Middle frontal gyrus (tissue), 1 donor: ENCODE measurements around the gene OR51S1.
"Not testable (repeated sequence)": the region's sequence is repeated elsewhere in the genome, so short reads cannot be mapped to it uniquely, and the experiment has no call there.

Source experiments
- DNase-seq: peaks from one replicate; pipeline ENCODE4 v3.0.0-alpha.2; 2015; ENCODE audit warnings: low spot score; ENCODE audit errors: extremely low spot score

OR51S1 gene, protein sequence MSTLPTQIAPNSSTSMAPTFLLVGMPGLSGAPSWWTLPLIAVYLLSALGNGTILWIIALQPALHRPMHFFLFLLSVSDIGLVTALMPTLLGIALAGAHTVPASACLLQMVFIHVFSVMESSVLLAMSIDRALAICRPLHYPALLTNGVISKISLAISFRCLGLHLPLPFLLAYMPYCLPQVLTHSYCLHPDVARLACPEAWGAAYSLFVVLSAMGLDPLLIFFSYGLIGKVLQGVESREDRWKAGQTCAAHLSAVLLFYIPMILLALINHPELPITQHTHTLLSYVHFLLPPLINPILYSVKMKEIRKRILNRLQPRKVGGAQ

DNA sequence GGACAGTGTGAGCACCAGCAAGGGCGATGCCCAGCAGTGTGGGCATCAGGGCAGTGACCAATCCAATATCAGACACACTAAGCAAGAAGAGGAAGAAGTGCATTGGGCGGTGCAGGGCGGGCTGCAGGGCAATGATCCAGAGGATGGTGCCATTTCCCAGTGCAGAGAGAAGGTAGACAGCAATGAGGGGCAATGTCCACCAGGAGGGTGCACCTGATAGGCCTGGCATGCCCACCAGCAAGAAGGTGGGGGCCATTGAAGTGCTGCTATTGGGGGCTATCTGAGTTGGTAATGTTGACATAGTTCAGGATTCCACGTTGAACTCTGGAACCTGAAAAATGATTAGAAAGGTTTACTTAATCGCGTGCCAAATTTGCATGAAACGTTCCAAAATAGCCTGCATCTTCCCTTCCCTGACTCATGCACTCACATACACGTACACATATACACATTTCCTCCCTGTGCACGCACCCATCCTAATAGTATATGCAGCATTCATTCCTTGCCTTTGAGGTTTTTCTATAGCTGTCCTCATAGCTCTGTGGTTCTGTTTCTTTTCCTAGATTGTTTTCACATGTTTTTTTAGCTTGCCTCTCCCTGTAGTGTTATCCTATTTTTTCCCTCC lies at the start of gene OR51S1:
Gene OR51S1, minus strand, starts transcription at position 301 of the 625 bp plus-strand sequence. Its CDS starts 0 bp downstream, at position 301.
- DNase-seq, result no peak

DNA sequence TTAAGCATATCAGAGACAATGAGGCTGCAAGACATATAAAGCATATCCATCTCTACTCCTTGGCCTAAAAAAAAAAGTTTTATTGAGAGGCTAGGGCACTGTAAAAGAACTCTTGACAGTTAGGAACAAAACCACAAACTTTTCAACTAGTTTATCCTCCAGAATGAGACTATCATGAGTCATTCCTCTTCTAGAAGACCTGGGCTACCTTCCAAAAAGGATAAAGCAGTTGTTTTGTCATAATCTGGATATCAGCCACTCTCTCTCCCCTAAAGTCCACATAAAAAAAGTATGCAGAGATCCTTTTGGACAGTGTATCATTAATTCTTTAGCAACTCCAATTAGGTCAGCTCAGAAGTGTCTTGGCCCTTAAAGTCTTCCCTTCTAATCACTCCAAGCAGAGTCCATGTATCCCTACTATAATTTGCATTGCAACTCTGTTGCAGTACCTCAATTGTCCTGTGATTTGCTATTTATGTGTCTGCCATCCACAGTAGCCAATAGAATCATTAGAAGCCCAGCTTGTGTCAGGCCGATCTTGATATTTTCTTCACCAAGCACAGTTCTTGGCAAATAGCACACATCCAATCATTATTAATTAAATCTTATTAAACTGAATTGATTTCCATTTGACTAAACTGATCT lies 43.1 kb upstream of the OR51S1 start:
- DNase-seq, result no peak

DNA sequence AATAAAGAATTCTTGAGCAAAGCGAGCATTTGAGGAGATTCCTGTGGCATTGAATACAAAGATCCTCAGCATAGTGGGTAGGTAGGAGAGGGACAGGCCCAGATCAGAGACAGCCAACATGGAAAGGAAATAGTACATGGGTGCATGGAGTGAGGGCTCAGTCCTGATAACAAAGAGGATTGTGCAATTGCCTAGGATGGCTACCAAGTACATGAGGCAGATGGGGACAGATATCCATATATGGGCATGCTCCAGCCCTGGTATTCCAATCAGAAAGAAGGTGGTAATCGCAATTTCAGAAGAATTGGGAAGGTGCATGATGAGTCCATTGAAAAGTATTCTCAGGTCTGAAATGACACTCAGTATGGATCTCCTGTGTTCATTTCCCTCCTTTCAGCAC lies 41.3 kb upstream of the OR51S1 start:
- no peak for DNase-seq

DNA sequence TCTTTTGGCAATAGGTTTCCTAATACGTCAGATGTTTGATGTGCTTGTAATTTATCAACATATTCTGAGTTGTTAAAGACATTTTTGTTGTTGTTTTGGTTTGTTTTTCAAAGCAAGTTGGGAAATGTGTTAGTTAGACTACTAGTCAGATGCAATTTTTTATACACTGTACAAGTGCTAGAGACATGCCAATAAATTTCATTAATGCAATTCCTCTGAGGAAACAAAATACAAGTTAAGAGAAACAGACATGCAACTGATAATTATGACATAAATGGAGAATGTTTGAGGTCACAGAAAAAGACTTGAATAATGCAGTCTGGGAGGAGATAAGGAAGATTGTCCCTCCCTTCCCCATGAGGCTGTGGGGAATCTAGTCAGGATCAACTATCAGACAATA lies 38.6 kb upstream of the OR51S1 start:
- DNase-seq, result no peak

DNA sequence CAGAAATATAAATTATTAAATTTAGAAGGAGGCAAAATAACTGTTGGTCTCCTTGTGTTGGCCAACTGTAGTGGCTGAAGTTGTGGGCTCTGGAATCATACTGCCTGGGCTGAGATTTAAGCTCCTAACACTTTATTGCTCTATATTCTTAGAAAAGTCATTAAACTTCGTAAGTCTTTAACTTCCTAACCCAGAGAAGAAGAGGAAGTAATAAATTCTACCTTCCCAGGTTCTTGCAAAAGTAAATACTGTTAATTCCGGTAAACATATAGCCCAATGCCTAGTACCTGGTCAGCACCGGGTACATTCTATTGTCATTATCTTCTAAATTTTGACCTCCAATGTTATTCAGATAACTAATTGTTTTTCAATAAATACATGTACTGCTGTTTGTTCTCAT lies 37.2 kb upstream of the OR51S1 start:
- no peak for DNase-seq

DNA sequence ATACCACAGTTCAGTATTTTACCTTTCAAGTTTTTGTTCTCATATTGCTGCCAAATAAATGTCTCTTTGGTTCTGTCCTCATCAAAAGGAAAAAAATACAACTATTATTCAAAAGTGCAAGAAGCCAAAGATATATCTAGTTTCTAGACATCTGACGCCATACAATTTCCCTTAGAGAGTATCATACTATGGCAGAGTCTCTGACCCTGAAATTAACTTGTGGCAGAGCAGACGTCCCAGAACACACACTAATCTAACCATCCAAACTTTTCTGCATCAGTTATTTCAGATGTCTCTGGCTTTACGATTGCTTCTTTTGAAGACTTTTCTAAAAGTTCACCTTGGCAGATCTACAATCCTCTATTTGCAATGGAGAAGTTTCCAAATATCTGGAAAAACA lies 35.4 kb upstream of the OR51S1 start:
- no peak for DNase-seq

DNA sequence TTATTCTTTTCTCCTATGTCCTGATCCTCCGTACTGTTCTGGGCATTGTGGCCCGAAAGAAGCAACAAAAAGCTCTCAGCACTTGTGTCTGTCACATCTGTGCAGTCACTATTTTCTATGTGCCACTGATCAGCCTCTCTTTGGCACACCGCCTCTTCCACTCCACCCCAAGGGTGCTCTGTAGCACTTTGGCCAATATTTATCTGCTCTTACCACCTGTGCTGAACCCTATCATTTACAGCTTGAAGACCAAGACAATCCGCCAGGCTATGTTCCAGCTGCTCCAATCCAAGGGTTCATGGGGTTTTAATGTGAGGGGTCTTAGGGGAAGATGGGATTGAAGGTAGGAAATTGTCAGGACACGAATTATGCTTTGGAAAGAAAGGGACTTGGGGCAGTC lies 33.5 kb upstream of the OR51S1 start:
- DNase-seq, result no peak

DNA sequence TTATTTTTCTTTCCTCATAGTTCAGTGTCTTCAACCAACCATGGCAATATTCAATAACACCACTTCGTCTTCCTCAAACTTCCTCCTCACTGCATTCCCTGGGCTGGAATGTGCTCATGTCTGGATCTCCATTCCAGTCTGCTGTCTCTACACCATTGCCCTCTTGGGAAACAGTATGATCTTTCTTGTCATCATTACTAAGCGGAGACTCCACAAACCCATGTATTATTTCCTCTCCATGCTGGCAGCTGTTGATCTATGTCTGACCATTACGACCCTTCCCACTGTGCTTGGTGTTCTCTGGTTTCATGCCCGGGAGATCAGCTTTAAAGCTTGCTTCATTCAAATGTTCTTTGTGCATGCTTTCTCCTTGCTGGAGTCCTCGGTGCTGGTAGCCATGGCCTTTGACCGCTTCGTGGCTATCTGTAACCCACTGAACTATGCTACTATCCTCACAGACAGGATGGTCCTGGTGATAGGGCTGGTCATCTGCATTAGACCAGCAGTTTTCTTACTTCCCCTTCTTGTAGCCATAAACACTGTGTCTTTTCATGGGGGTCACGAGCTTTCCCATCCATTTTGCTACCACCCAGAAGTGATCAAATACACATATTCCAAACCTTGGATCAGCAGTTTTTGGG lies 33.0 kb upstream of the OR51S1 start, which contains the start of gene OR51T1:
Gene OR51T1, plus strand, starts transcription at position 41 of the 641 bp plus-strand sequence. Its CDS starts 0 bp downstream, at position 41.
- DNase-seq, result no peak

DNA sequence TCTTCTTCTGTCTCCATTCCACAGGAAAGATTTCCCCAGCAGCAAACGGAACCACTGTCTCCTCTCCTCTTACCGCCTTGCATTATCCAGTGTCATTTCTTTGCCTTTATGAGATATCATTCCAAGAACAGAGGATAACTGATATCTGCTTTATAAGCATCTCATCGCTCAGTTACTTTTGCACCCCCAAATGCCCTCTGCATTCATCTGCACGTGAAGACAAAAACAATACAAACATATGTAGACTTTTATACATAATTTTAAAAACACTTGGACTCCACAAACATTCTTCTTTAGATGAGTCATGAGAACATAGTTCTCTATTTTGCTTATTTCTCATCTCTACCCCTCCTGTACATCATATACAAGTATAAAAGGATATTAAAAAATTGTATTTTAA lies 32.2 kb upstream of the OR51S1 start:
- DNase-seq, result no peak

DNA sequence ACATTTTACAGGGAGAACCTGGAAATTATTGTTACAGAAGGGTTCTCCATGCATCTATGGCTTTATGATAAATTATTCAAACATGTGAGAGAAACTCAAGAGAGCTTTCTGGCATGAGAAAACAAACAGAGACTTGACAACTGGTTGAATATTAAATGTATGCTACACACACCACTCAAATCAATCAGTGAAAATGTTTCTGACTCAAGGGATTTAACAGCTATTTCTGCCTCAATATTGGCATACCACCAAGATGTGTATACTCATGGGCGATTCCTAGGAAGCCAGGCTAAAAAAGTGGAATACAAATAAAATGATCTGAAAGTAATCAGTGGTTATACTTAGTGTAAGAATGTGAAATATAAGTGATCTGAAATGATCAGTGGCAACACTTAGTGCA lies 16.8 kb upstream of the OR51S1 start:
- DNase-seq, result no peak

DNA sequence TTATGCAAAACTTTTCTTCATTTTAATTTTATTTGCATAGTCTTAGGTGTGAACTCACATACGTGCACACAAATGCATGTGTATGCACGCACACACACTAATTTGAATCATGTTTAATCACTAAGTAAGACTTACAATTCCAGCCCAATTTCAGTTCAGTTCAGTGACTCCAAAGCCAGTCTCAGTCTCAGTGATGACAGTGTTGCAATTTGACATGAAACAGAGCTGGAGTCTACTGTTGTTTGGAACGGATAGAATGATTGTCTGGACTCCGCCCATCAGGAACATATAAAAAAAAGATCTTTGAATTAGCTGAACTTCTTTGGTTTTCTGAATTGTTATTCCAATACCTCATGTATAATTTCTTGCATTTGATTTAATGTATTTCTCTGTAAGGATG lies 14.9 kb upstream of the OR51S1 start:
- DNase-seq, result no peak

DNA sequence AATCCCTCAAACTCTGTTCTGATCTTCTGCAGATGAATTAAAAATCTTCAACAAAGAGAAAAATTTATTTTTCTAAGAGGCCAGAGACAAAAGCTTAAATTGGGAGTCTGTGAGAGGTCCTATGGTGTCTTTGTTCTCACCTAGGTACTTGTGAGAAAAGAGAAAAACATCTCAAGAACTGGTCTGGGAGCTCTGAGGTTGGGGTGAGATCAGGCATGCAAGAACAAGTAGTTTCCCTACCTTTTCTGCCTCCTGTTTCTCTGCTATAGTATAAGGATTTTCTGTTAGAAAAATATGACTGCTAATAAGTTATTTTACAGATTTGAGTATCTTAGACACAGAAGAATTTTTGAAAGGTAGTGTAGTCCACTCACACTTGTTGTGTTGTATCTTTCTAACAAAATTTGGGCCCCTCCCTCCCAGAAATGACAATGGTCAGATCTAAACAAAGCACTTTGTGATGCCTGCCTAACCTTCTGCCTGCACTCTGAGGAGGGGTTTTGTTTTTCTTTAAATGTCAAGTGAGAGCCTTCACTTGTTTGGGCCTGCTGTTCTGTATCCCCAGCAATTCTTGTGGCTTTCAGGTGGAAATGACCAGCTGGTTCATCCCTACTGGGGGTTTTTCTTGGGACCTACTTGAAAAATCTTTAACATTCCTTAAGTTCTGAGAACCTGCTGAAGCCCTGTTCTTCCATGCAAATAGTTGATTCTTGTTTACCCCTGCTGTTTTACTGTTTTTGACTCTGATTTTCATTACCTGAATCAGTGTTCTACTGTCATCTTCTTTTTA lies 13.6 kb upstream of the OR51S1 start:
- DNase-seq, result no peak

DNA sequence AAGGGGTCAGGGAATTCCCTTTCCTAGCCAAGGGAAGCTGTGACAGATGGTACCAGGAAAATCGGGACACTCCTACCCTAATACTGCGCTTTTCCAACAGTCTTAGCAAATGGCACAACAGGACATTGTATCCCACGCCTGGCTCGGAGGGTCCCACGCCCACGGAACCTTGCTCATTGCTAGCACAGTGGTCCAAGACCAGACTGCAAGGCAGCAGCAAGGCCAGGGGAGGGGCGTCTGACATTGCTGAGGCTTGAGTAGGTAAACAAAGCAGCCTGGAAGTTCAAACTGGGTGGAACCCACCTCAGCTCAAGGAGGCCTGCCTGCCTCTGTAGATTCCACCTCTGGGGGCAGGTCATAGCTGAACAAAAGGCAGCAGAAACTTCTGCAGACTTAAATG lies 5.3 kb upstream of the OR51S1 start:
- not testable (repeated sequence) for DNase-seq

DNA sequence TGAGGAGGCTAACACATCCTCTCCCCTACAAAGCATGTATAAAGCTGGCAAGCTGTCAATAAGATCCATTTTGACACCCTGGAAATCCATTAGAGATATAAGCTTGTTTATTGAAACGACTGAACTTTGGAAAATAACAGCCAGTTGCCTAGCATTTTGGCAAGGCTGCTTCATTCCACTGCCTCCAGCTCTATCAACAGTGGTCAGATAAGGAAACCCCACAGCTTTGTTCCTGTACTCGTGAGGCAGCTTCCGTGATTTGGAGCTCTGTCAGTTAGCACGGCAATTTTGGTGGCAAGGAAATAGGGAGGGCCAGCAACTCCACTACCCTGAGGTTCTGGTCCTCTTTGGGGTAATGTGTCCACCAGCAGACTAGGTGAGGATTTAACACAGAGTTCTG lies 2.0 kb upstream of the OR51S1 start:
- DNase-seq, result no peak

DNA sequence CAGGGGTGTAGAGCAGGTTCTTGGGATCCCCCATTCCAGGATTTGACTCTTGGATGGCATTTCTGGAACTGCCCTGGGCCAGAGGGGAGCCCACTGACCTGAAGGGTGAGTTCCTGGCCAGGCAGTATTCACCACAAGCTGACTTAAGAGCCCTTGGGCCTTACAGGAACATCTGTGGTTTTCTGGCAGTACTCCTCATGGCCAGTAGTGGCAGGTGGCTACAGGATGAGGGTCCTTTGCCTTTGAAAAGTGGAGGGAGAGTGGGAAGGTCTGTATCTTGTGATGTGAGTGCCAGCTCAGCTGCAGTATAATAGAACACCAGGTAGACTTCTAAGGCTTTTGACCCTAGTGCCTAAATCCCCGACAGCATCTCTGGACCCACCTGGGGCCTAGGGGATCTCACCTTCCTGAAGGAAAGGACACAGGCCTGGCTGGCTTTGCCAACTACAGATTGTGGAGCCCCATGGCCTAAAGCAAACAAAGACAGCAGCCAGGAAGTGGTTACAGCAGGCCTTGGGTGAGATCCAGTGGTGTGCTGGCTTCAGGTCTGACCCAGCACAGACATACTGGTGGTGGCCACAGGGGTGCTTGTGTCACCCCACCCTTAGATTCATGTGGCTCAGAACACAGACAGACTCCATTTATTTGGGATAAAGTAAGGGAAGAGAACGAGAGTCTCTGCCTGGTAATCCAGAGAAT lies 9.0 kb downstream of the OR51S1 start:
- DNase-seq, result no peak

DNA sequence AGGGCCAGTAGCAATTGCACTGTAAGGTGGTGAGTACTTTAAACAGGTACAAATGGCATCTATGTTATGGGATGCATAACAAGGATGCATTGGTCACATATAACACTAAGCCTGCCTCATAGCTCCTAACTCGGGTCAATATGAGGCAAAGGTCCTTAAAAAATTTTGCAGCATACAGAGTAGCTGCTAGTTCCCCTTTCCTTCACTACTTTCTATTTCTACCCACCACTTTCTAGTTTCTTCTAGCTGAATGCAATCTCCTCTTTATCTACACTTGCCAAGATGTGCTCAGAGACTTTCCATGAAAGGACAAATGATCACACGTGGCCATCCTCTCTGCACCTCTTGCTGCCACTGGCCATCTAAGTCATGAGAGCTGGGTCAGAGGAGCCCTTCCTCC lies 18.1 kb downstream of the OR51S1 start:
- DNase-seq, result no peak

DNA sequence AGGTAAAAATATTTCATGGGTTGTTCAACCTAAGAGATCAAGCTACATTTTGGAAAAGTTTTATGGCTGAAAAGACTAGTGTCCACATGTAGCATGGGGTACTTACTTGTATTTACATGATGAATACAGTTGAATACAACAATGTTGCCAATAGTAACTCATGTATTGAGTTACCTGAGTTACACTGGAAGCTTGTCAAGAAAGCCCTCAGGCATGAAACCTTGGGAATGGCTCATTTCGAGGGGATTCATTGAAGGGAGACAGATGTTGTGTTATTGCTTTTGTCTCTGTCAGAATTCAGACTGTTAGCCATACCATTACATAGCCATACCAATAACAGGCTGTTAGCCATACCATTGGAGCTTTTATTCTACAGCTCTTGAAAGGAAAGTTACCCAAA lies 18.7 kb downstream of the OR51S1 start:
- no peak for DNase-seq

DNA sequence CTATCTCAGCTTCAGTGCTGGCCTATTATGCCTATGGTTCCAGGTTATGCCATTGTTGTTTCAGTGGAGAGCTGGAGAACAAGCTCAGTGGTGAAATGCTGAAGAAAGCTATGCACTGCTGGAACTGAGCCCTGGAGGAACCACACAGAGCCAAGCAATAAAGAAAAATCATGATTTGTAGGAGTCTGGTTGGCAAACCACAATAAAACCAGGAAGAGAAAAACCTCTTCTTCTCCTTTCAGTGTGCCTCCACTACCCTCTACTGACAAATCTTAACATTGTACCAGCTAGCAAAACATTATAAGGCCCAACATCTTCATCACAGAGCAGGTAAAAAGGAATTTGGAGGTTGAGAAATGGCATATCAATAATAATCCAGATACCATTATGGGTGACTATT lies 22.6 kb downstream of the OR51S1 start:
- DNase-seq, result no peak

DNA sequence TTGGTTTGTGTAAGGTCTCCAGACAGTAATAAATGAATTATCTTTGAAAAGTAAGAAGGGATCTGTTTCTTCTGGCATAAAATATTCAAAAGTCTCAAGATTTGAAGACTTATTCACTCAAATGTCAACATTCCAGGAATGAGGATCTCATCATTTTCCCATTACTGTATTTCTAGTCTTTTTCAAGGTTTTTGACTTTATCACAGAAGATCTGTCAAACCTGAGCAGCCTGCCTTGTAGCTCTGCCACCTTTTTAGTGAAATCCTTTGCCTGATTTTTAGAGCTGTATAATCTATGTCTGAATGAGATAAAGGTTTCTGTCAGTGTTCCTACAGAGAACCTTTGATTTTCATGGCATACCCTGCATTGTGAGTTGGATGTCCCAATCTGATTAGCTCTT lies 23.9 kb downstream of the OR51S1 start:
- no peak for DNase-seq

DNA sequence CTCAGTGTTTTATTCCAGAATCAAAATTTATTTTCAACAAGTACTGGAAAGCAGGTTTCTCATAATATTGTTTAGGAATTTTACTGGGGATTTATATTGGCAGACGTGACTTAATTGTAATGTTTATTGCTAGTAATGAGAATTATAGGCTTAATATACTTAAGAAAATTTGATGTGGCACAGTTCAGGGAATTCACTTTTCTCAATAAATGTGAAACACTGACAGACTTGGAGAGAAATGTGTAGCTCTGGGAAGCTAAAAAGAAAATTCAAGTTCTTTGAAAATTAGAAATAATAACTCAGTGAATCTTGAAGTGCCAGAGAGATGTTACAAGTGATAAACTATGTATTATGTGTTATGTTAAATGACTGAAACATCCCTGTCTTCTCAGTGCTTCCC lies 28.0 kb downstream of the OR51S1 start, which contains the start of gene OR51F2:
Gene OR51F2, plus strand, starts transcription at position 301 of the 400 bp plus-strand sequence. CDS start 101 bp downstream, outside the sequence.
- no peak for DNase-seq

DNA sequence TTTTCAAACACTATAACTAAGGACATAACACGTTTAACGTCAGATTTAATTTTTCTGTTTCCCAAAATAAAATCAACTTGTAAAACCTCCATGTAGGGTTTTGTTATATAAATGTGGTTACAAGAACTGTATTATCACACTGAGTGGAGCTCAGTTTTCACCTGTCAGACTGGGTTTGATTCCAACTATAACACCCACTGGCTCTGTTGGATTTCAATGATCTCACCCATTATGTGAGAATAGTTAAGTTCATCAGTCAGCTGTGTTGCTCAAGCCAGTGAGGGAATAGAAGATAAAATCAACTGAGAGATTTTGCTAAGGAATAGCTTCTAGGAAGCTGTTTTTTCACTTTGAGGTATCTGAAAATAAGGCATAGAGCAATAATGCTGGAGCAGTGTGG lies 39.8 kb downstream of the OR51S1 start:
- DNase-seq, result peak; percentile 7
